ENCODE results near the gene AIF1L.

DNA sequence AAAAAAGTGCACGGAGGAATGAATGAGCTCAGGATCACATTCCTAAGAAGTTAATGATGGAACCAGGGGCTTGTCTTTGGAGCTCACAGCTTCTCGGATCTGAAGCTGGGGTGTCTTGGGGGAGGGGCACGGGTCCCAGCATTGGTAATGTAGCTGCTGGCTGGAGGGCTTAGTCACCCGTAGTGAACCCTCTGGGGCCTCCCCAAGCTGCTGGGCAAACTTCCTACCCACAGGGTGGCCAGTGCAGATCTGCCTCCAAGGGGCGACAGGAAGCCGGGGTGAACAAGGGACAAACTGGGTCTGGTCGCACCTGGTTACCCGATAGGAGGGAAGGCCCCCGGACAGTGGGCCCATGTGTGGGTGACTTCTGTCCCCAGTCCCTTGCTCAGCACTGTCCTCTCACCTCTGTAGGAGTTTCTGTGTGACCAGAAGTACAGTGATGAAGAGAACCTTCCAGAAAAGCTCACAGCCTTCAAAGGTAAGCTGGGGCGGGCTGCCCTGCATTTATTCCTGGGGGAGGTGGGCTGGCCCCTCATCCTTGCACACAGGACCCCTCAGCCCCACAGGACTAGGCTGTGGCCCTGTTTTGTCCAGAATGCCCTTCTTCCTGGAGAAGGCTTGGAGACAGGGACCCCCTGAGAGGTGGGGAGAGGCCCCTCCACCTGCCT is 15.0 kb downstream of the AIF1L start:
- TF ChIP-seq, protein P1, sequence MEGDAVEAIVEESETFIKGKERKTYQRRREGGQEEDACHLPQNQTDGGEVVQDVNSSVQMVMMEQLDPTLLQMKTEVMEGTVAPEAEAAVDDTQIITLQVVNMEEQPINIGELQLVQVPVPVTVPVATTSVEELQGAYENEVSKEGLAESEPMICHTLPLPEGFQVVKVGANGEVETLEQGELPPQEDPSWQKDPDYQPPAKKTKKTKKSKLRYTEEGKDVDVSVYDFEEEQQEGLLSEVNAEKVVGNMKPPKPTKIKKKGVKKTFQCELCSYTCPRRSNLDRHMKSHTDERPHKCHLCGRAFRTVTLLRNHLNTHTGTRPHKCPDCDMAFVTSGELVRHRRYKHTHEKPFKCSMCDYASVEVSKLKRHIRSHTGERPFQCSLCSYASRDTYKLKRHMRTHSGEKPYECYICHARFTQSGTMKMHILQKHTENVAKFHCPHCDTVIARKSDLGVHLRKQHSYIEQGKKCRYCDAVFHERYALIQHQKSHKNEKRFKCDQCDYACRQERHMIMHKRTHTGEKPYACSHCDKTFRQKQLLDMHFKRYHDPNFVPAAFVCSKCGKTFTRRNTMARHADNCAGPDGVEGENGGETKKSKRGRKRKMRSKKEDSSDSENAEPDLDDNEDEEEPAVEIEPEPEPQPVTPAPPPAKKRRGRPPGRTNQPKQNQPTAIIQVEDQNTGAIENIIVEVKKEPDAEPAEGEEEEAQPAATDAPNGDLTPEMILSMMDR (IDR thresholded peaks at IDR 0.05; ENCODE audit: poor library complexity) = no peak
- TF ChIP-seq EZH2 (IDR thresholded peaks at IDR 0.05; ENCODE audit: borderline replicate concordance) = no peak
